EH (cell line): ENCODE results near the gene FER.
"Not testable (repeated sequence)": the region's sequence is repeated elsewhere in the genome, so short reads cannot be mapped to it uniquely, and the experiment has no call there.

Source experiments
- DNase-seq: peaks from one replicate; pipeline ENCODE4 v3.0.0-alpha.2; 2015; ENCODE audit warnings: low read depth

Gene FER

GRCh38 chr5:109121225-109121624 is 373.5 kb downstream of the FER start:
- DNase-seq = no peak

GRCh38 chr5:109125755-109126429 is 378.2 kb downstream of the FER start:
- DNase-seq = no peak

- DNase-seq = no peak
Measured at GRCh38 chr5:109126481-109126880, 378.8 kb downstream of the FER start.

- no peak for DNase-seq
Measured at GRCh38 chr5:109136906-109137305, 389.2 kb downstream of the FER start.

- no peak for DNase-seq
Measured at GRCh38 chr5:109141222-109142200, 393.8 kb downstream of the FER start.

- peak; percentile 26 for DNase-seq
Measured at GRCh38 chr5:109143031-109143430, 395.3 kb downstream of the FER start.

GRCh38 chr5:109145139-109145538 is 397.4 kb downstream of the FER start:
- no peak for DNase-seq

- DNase-seq = no peak
Measured at GRCh38 chr5:109146591-109146990, 398.9 kb downstream of the FER start.

- no peak for DNase-seq
Measured at GRCh38 chr5:109152565-109152964, 404.9 kb downstream of the FER start.

- no peak for DNase-seq
Measured at GRCh38 chr5:109155625-109156024, 407.9 kb downstream of the FER start.

GRCh38 chr5:109156885-109157284 is 409.2 kb downstream of the FER start:
- DNase-seq = no peak

- no peak for DNase-seq
Measured at GRCh38 chr5:109160468-109160867, 412.8 kb downstream of the FER start.

GRCh38 chr5:109161914-109162683 is 414.4 kb downstream of the FER start:
- DNase-seq = peak; percentile 62

GRCh38 chr5:109163336-109163735 is 415.6 kb downstream of the FER start:
- DNase-seq = no peak

GRCh38 chr5:109164001-109164400 is 416.3 kb downstream of the FER start:
- no peak for DNase-seq

- no peak for DNase-seq
Measured at GRCh38 chr5:109167586-109167985, 419.9 kb downstream of the FER start.

- DNase-seq = no peak
Measured at GRCh38 chr5:109168151-109168550, 420.5 kb downstream of the FER start.

GRCh38 chr5:109170629-109171350 is 423.1 kb downstream of the FER start:
- DNase-seq = no peak

- not testable (repeated sequence) for DNase-seq
Measured at GRCh38 chr5:109171437-109172073, 423.9 kb downstream of the FER start.

GRCh38 chr5:109173036-109173794 is 425.5 kb downstream of the FER start:
- DNase-seq = no peak
